Islet of Langerhans (tissue), 1 donor: ENCODE results near the gene MESP2.

Source experiments
- FAIRE-seq: peaks from one replicate; lab custom pipeline; 2011; peaks lifted over from hg19 to GRCh38; lab: Jason Lieb, UNC

MESP2 gene, protein sequence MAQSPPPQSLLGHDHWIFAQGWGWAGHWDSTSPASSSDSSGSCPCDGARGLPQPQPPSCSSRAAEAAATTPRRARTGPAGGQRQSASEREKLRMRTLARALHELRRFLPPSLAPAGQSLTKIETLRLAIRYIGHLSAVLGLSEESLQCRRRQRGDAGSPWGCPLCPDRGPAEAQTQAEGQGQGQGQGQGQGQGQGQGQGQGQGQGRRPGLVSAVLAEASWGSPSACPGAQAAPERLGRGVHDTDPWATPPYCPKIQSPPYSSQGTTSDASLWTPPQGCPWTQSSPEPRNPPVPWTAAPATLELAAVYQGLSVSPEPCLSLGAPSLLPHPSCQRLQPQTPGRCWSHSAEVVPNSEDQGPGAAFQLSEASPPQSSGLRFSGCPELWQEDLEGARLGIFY

GRCh38 chr15:89776274-89777072, at the start of gene MESP2:
MESP2 (plus strand) TSS chr15:89776332; CDS start chr15:89776358, 26 bp downstream.
- no peak for FAIRE-seq

GRCh38 chr15:89728254-89728653, 47.9 kb upstream of the MESP2 start:
- no peak for FAIRE-seq

- no peak for FAIRE-seq
Measured at GRCh38 chr15:89731275-89731674, 44.9 kb upstream of the MESP2 start.

DNA sequence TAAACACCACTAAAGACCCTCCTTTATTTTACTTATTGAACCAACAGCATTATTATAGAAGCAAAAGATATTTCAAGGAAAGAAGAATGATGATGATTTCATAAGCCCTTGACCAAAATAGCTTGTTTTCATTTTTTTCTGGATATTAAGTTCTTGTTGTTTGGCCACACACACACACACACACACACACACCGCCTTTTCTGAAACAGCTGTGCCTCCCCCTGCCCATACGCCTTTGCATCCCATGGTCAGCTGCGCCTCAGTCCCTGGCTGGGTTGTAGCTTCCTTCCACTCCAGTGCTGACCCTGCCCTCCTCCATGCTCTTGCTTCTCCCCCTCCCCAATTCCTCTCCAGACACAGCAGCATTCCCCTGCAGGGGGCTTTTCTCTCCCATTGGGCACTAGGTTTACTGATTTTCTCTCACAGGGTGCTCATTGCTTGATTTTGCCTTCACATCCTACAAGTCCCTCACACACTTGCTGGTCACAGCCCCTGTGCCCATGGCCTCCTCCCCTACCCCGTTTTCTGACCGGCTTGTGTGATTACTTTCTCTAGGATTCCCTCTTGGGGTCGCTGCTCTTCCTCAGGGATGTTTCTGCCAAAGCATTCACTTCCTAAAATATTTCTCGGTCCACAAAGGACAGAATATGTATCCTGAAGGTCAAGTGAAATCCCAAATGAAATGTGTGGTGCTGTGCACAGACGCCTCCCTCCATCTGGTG, 43.5 kb upstream of the MESP2 start:
- no peak for FAIRE-seq

DNA sequence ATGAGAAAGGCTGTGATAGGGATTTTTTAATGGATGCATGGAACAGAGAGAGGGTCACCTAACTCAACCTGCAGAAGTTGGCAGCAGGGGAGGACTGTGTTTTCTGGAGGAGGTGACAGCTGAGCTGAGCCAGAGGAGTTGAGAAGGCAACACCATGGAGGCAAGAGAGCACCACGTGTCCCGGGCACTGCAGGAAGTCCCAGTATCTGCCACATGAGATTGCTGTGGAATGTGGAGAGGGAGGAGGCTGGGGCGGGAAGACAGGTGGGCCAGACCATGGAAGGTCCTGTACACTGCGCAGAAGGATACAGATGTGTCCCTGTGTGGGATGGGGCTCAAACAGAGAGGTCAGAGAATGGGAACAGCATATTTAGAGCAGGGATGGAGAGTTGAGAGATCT, 40.4 kb upstream of the MESP2 start:
- FAIRE-seq: no peak

GRCh38 chr15:89740137-89740536, 36.0 kb upstream of the MESP2 start:
- peak; percentile 95 for FAIRE-seq

DNA sequence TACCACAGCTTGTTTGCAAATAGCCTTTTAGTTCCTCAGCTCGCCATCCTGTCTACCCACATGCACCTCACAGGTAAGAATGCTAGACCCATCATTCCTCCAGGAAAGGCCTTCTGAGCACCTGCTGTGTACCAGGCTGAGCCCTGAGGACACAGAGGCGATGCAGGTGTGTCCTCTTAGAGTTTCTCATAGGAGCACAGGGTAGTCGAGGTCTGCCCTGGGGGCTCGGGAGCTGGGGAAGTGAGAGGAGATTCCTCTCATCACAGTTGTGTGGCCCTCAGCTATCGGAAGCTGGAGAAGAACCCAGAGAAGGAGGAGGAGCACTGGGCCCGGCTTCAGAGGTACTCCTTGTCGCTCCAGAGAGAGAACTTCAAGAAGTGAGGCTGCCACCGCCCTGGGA, 33.1 kb upstream of the MESP2 start:
- FAIRE-seq: no peak

DNA sequence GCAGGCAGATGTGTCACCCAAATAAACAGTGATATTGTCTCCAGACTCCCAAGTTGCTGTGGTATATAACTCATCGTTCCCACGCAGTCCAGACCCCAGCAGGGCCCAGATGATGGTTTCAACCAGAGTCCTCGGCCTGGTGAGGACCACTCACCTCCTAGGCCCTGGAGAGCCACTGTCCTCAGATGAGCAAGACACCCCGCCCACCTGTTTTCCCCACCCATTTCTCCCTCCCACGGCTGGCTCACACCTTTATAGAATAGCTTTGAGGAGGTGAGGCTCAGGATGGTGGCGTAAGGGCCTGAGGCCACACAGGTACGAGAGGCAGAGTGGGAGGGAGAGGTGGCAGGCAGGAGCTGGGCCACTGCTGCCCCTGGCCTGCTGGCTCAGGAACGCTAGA, 32.5 kb upstream of the MESP2 start:
- no peak for FAIRE-seq

- FAIRE-seq: no peak
Measured at GRCh38 chr15:89745131-89745530, 31.0 kb upstream of the MESP2 start.

- FAIRE-seq: no peak
Measured at GRCh38 chr15:89745768-89746167, 30.4 kb upstream of the MESP2 start.

GRCh38 chr15:89746386-89746780, 29.7 kb upstream of the MESP2 start:
- FAIRE-seq: no peak

- no peak for FAIRE-seq
Measured at GRCh38 chr15:89747708-89748682, 28.1 kb upstream of the MESP2 start.

DNA sequence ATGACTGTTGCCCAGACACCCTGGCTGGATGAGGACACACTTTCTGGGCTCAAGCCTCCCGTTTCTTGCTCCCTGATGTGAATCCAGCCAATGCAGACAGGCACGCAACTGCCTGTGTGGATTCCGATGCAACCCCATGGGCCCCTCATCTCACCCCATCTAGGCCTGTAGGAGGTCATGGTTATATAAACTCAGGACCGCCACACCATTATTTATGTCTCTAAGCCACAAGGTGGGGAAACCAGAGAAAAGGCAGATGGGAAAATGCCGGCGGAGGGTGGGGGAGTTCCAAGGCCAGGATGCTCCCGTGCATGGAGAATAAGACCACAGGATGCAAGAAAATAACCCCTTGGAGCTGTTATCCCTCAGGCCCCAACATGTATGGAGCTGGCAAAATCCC, 27.1 kb upstream of the MESP2 start:
- FAIRE-seq: no peak

DNA sequence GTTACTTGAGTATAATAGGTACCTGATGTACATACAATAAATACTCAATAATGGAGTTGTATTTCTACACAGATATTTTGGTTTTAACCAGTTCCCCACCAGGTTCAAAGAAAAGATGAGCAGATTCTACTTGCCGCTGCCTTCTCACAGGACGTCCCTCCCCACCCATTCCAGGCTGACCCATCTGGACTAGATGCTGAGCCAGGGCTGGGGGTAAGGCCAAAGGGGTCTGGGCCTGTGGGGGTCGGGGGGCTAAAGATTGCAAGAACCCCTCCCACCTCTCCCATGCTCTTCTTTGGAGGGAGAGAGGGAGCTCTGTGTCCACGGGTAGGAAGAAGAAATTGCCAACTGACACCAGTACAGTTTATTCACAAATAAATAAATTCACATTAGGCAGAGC, 26.6 kb upstream of the MESP2 start:
- no peak for FAIRE-seq

DNA sequence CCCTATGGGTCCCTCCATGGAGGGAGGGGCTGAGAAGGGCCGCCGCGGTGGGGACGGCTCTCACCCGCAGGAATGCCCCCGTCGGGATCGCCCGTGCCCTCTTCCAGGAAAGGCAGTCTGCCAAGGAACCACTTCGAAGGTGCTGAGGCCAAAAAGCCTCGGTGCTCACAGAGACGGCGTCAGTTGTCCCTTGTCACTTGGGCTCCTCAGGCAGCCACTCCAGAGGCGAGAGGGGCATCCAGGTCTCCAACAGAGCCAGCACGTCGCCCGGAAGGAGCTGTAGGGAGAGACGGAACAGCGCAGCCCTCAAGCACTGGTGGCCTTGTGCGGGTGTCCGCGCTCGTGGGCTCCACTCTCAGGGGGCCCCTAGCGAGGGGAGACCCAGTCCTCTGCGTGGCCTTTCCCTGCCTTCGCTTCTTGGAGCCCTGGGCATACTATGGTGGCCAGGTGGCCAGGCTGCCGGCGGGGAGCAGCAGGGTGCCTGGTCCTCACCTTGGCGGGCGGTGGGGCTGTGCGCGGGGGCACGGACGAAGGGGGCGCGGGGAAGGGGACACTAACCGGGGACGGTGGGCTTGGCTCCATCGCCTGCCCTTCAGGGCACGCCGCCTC, 26.1 kb upstream of the MESP2 start:
- no peak for FAIRE-seq

GRCh38 chr15:89750560-89751542, 25.3 kb upstream of the MESP2 start, which contains the start of gene MESP1:
MESP1 (minus strand) TSS chr15:89751249; CDS start chr15:89751231, 18 bp downstream.
- no peak for FAIRE-seq

DNA sequence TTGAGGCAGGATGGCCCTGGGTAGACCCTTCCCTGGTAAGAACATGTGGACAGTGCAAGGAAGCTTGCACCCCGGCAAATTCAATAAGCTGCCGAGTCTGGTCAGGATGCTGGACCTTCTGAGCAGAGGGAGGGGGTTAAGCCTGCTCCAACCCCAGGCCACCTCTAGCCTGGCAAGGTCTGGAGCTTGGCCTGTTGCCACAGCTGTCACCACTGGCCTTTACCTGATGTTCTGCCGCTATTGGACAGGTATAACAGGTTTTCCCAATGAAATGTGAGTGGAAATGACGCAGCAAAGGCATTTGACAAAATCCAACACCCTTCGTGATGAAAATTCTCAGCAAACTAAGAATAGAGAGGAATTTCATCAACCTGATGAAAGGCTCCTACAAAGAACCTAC, 24.4 kb upstream of the MESP2 start:
- FAIRE-seq: no peak

- no peak for FAIRE-seq
Measured at GRCh38 chr15:89753855-89754254, 22.3 kb upstream of the MESP2 start.

DNA sequence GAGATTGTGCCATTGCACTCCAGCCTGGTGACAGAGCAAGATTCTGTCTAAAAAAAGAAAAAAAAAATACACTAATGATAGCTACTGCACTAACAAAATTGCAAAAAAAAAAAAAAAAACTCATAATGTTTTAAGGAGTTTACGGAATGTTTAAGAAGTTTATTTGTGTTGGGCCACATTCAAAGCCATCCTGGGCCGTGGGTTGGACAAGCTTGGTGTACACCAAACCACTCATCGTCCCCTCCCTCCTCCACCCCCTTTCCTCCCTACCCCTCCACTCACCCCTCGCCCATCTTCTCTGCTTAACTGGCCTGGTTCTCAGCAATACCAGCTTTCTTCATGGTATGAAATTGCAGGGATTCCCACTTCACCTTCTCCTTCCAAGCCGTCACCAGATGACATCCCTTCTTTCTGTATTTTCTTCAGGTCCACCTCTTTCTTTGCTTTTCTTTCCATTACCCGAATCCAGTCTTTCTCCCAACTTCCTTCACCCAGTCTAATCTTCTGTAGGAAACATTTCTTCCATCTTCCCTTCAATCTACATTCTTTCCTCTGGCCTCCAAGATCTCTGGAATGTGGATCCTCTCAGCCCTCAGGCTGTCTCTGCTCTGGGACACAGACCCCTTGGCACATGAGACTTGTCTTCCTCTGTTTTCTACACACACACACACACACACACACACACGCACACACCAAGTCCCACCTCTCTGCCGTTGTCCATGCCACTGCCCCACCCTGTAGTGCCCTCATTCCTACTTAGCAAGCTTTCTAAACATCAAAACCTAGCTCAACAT, 21.6 kb upstream of the MESP2 start:
- FAIRE-seq: no peak
